HepG2 (cell line): ENCODE results near the gene PPP2R2C. TPM values are rescaled to one million over a fixed set of nuclear protein-coding genes. Genes with fewer than 3 reads are reported as not detected.
A peak's percentile ranks its signal among the peaks of the same experiment; 100 is the strongest.

Experiments used
- ATAC-seq: fragments of 200-7000 bp; cut with Tn5 transposase; 3 replicates; pipeline ENCODE4 v1.9.1; 2020; ENCODE audit warnings: mild to moderate bottlenecking, moderate library complexity
- BruUV-seq: library from RNA; stranded (reverse); fragments of 400-500 nt; replicated peaks from 2 replicates; lab custom pipeline; 2021; lab: Mats Ljungman, UMichigan
- CTCF ChIA-PET: fragments of 300-600 bp; formaldehyde crosslinking; extraction: SDS; loops from one replicate; lab custom pipeline; 2021; ENCODE audit warnings: low total read pairs, inconsistent platforms, low intra/inter-chr PET ratio; lab: Yijun Ruan, JAX
- POLR2A ChIA-PET: fragments of 350-600 bp; sonication (Branson Sonifier 250); formaldehyde crosslinking; loops from one replicate; lab custom pipeline; 2020; ENCODE audit warnings: antibody characterized with exemption, inconsistent platforms; lab: Yijun Ruan, JAX
- DNase-seq: peaks from one replicate; pipeline ENCODE4 v3.0.0-alpha.2; 2015; ENCODE audit warnings: low spot score
- FAIRE-seq: peaks from 3 replicates; lab custom pipeline; 2011; peaks lifted over from hg19 to GRCh38; lab: Jason Lieb, UNC
- H2AFZ ChIP-seq: one replicate; pipeline ENCODE4 v1.6.1; 2011; ENCODE audit warnings: low read length, inconsistent platforms
- H3K27ac ChIP-seq: fragments of 300-600 bp; 3 replicates; pipeline ENCODE4 v1.8.0; 2011; ENCODE audit warnings: mixed run types, mild to moderate bottlenecking, mixed read lengths, low read length, inconsistent platforms; ENCODE audit not compliant: insufficient read depth; ENCODE audit errors: extremely low read length
- H3K27me3 ChIP-seq, 2 experiments: fragments of 200-600 bp in 1 of 2; 2 replicates in 1 of 2; 3 replicates in 1 of 2; pipeline versions ENCODE4 v1.6.0 to v1.8.0; 2011; ENCODE audit warnings: low read length in 2 of 2, mild to moderate bottlenecking in 2 of 2, moderate library complexity in 2 of 2, inconsistent platforms in 1 of 2; ENCODE audit not compliant: insufficient read depth in 2 of 2, control insufficient read depth in 1 of 2
- H3K36me3 ChIP-seq, 2 experiments: fragments of 200-600 bp in 1 of 2; replicated peaks in 1 of 2; 2 replicates in 1 of 2; 3 replicates in 1 of 2; pipeline versions ENCODE4 v1.5.1 to v1.8.0; 2011; ENCODE audit warnings: low read length in 2 of 2, inconsistent platforms in 1 of 2; ENCODE audit not compliant: insufficient read depth in 2 of 2, control insufficient read depth in 1 of 2
- H3K4me1 ChIP-seq: 2 replicates; pipeline ENCODE4 v1.5.1; 2012; ENCODE audit warnings: low read length, inconsistent platforms; ENCODE audit not compliant: insufficient read depth
- H3K4me2 ChIP-seq: 2 replicates; pipeline ENCODE4 v1.6.0; 2011; ENCODE audit warnings: low read depth, low read length, inconsistent platforms
- H3K4me3 ChIP-seq, 3 experiments: fragments of 200-600 bp in 1 of 3; sonication (generic), shearing (Covaris generic) in 1 of 3; replicated peaks in 1 of 3; 2 replicates each; pipeline ENCODE4 v1.5.1; 2011 to 2016; ENCODE audit warnings: low read length in 3 of 3, inconsistent platforms in 2 of 3, low read depth in 2 of 3, mild to moderate bottlenecking in 2 of 3, control low read depth in 1 of 3, mixed read lengths in 1 of 3; ENCODE audit not compliant: insufficient read depth in 1 of 3
- H3K79me2 ChIP-seq: one replicate; pipeline ENCODE4 v1.6.1; 2011; ENCODE audit warnings: low read length, inconsistent platforms; ENCODE audit not compliant: insufficient read depth
- H3K9ac ChIP-seq: 2 replicates; pipeline ENCODE4 v1.6.0; 2011; ENCODE audit warnings: mild to moderate bottlenecking, low read depth, low read length, inconsistent platforms; ENCODE audit not compliant: insufficient read depth
- H3K9me3 ChIP-seq: 2 replicates; pipeline ENCODE4 v1.5.1; 2012; ENCODE audit warnings: mild to moderate bottlenecking, low read length
- H4K20me1 ChIP-seq: 2 replicates; pipeline ENCODE4 v1.6.0; 2011; ENCODE audit warnings: inconsistent platforms, mild to moderate bottlenecking, low read length, moderate library complexity; ENCODE audit not compliant: insufficient read depth
- ARID2 ChIP-seq: sonication (generic); formaldehyde crosslinking; IDR thresholded peaks from 2 replicates; pipeline ENCODE4 v1.8.1; 2022; ENCODE audit warnings: mild to moderate bottlenecking, missing genetic modification reagents, borderline replicate concordance
- GMEB2 ChIP-seq: IDR thresholded peaks from 2 replicates; pipeline ENCODE4 v1.6.1; 2016; ENCODE audit warnings: missing biosample characterization, missing genetic modification reagents, low read depth
- NFKB2 ChIP-seq: sonication (generic); formaldehyde crosslinking; IDR thresholded peaks from 2 replicates; pipeline ENCODE4 v1.4.0; 2020; ENCODE audit warnings: missing genetic modification reagents, borderline replicate concordance
- POGZ ChIP-seq: sonication (generic); formaldehyde crosslinking; IDR thresholded peaks from 2 replicates; pipeline ENCODE4 v1.4.0; 2020; ENCODE audit warnings: mild to moderate bottlenecking, missing genetic modification reagents
- RAD21 ChIP-seq: fragments of 450-650 bp; formaldehyde crosslinking; IDR thresholded peaks from 2 replicates; pipeline ENCODE4 v1.5.0; 2020; ENCODE audit warnings: mild to moderate bottlenecking
- ZNF317 ChIP-seq: sonication (generic); formaldehyde crosslinking; IDR thresholded peaks from 2 replicates; pipeline ENCODE4 v1.5.0; 2020; ENCODE audit warnings: mild to moderate bottlenecking, missing genetic modification reagents
- ZNF558 ChIP-seq: sonication (generic); formaldehyde crosslinking; IDR thresholded peaks from 2 replicates; pipeline ENCODE4 v1.9.0; 2022; ENCODE audit warnings: mild to moderate bottlenecking, missing genetic modification reagents, borderline replicate concordance
- ZNF629 ChIP-seq: sonication (generic); formaldehyde crosslinking; conservative IDR thresholded peaks from 2 replicates; pipeline ENCODE4 v1.5.0; 2020; ENCODE audit warnings: missing genetic modification reagents
- ZNF720 ChIP-seq: sonication (generic); formaldehyde crosslinking; IDR thresholded peaks from 2 replicates; pipeline ENCODE4 v1.4.0; 2020; ENCODE audit warnings: missing genetic modification reagents
- WGBS: methylation state at CpG from one replicate; pipeline ENCODE4 v1.1.6; 2017; ENCODE audit warnings: low lambda C conversion rate; 5-methylcytosine and 5-hydroxymethylcytosine counted together
- in situ Hi-C: cut with HindIII; loops from 2 replicates; pipeline ENCODE4 v1.10.0; 2017; ENCODE audit warnings: low pct_unique_long_range_greater_than_20kb; ENCODE audit not compliant: extremely low pct_ligation_motif_present
- intact Hi-C: fragments of 100-400 bp; cut with micrococcal nuclease; formaldehyde crosslinking; loops from one replicate; pipeline ENCODE4 v1.10.0; 2022; ENCODE audit not compliant: unreplicated experiment
- polyA plus RNA-seq, 8 experiments: library from polyadenylated mRNA; depleted of rRNA in 3 of 8; stranded (reverse) in 7 of 8; unstranded in 1 of 8; fragments of >200 nt; fragmentation: Illumina TruSeq in 4 of 8; extraction: Trizol in 4 of 8; gene quantifications; 2 replicates each; pipeline versions ENCODE4 v1.2.1 to v1.2.3, GENCODE V29; 2011 to 2016; ENCODE audit warnings: low read depth in 4 of 8, missing spikeins in 1 of 8, mixed read lengths in 1 of 8; ENCODE audit not compliant: insufficient read depth in 1 of 8
- total RNA-seq, 5 experiments: library from RNA; depleted of rRNA; stranded (reverse); fragments of >200 nt; fragmentation: Illumina TruSeq; extraction: Trizol; gene quantifications; 2 replicates each; pipeline ENCODE4 v1.2.3, GENCODE V29; 2016; ENCODE audit warnings: low read depth in 1 of 5

Gene PPP2R2C
- total and polyA plus RNA-seq, 2 of the 13 experiments (the other 11 are each of a cell fraction or from before 2014, with no cell fraction given) = 0.60 to 8.6 TPM

GRCh38 chr4:6504900-6505496 is 32.6 kb upstream of the PPP2R2C start:
- no peak overlapping the region for H3K4me2 ChIP-seq
- BruUV-seq = no TSS peak
- no peak overlapping the region for H3K27ac ChIP-seq
- no peaks in the 10 kb centered on the region for H4K20me1 ChIP-seq
- H3K9ac ChIP-seq = no peak overlapping the region
- ATAC-seq (no peak), FAIRE-seq (no peak), DNase-seq (no peak)
- TF ChIP-seq GMEB2 (CRISPR knock-in tag) = no peak
- TF ChIP-seq ZNF317 = peak; percentile 97
- no peak overlapping the region for H2AFZ ChIP-seq
- ChIA-PET CTCF (no interaction called here), POLR2A (no interaction called here)
- H3K4me3 ChIP-seq = no peak overlapping the region
- H3K27me3 ChIP-seq = peaks cover 0 to 23% of the 10 kb centered on the region in 2 experiments; a peak in 3 of 5 replicates
- H3K36me3 ChIP-seq = no peaks in the 10 kb centered on the region
- 1% methylated on average over 5 of the region's 5 CpGs for WGBS
- no peaks in the 10 kb centered on the region for H3K4me1 ChIP-seq
- in situ Hi-C loops (no loop called here), intact Hi-C loops (no loop called here)
- H3K9me3 ChIP-seq = peaks cover 7% of the 10 kb centered on the region; the same call in 1 of the 2 replicates
- H3K79me2 ChIP-seq = no peaks in the 10 kb centered on the region

GRCh38 chr4:6502747-6503465 is 30.5 kb upstream of the PPP2R2C start:
- H3K79me2 ChIP-seq = no peaks in the 10 kb centered on the region
- DNase-seq = no peak
- WGBS = 1% methylated on average over 6 of the region's 6 CpGs
- H3K4me2 ChIP-seq = no peak overlapping the region
- POLR2A ChIA-PET = no interaction called here
- BruUV-seq = no TSS peak
- no peak for FAIRE-seq
- no peaks in the 10 kb centered on the region for H4K20me1 ChIP-seq
- intact Hi-C loops = no loop called here
- H3K27ac ChIP-seq = no peak overlapping the region
- no peaks in the 10 kb centered on the region for H3K4me1 ChIP-seq
- H3K9me3 ChIP-seq = peaks cover 7% of the 10 kb centered on the region; the same call in 1 of the 2 replicates
- no peak overlapping the region for H2AFZ ChIP-seq
- no peak overlapping the region for H3K9ac ChIP-seq
- no peaks in the 10 kb centered on the region for H3K36me3 ChIP-seq
- peaks cover 2 to 30% of the 10 kb centered on the region in 2 experiments; a peak in 4 of 5 replicates for H3K27me3 ChIP-seq
- in situ Hi-C loops = no loop called here
- no peak overlapping the region for H3K4me3 ChIP-seq
- ATAC-seq = no peak
- CTCF ChIA-PET = no interaction called here
- no peak for TF ChIP-seq ZNF720 (CRISPR knock-in tag)
- TF ChIP-seq RAD21 = no peak
- TF ChIP-seq NFKB2 (CRISPR knock-in tag) = no peak
- no peak for TF ChIP-seq ARID2 (CRISPR knock-in tag)
- no peak for TF ChIP-seq ZNF629
- TF ChIP-seq ZNF558 = no peak
- TF ChIP-seq POGZ = no peak
